ENCODE measurements around the gene OR52R1. TPM values are rescaled to one million over a fixed set of nuclear protein-coding genes. Genes with fewer than 3 reads are reported as not detected.

The OR52R1 gene
- total RNA-seq, 1 donor from 2014 or later = not detected

DNA sequence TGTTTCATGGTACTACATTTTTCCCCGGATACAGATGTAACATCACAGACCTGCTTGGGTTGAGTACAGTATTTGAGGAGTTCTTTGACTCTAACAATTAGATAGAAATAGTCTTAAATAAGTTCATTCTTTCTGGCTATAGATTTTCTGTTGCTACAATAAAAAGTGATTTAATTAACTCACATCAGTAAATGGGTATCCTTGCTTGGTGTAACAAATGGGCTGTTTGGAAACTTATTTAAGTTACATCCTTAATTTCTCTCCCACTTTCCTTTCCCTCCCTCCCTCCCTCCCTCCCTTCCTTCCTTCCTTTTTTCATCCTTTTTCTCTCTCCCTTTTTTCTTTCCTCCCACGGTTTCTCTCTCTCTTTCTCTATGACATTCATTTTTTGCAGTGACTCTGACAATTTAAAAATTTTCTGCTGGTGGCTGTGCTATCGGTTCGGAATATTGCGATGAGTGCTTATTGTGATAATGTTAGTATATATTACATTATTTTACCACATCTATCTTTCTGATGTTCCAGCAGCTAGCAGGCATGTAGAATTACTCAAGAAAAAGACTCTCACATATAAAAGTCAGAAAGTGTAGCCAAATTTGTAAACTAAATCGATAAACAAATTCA, 37.6 kb downstream of the OR52R1 start:
- H3K4me3 ChIP-seq (ENCODE audit: low read depth, low read length) = no peak overlapping the region
- DNase-seq (ENCODE audit: low read depth) = no peak
- no peaks in the 10 kb centered on the region for H3K27me3 ChIP-seq (ENCODE audit: control insufficient read depth, insufficient read depth, low read length)
- no peaks in the 10 kb centered on the region for H3K36me3 ChIP-seq (ENCODE audit: control insufficient read depth, insufficient read depth, low read length)
- TF ChIP-seq, protein P1, sequence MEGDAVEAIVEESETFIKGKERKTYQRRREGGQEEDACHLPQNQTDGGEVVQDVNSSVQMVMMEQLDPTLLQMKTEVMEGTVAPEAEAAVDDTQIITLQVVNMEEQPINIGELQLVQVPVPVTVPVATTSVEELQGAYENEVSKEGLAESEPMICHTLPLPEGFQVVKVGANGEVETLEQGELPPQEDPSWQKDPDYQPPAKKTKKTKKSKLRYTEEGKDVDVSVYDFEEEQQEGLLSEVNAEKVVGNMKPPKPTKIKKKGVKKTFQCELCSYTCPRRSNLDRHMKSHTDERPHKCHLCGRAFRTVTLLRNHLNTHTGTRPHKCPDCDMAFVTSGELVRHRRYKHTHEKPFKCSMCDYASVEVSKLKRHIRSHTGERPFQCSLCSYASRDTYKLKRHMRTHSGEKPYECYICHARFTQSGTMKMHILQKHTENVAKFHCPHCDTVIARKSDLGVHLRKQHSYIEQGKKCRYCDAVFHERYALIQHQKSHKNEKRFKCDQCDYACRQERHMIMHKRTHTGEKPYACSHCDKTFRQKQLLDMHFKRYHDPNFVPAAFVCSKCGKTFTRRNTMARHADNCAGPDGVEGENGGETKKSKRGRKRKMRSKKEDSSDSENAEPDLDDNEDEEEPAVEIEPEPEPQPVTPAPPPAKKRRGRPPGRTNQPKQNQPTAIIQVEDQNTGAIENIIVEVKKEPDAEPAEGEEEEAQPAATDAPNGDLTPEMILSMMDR (IDR thresholded peaks at IDR 0.05; ENCODE audit: insufficient read depth, low read length, poor library complexity, severe bottlenecking) = no peak

DNA sequence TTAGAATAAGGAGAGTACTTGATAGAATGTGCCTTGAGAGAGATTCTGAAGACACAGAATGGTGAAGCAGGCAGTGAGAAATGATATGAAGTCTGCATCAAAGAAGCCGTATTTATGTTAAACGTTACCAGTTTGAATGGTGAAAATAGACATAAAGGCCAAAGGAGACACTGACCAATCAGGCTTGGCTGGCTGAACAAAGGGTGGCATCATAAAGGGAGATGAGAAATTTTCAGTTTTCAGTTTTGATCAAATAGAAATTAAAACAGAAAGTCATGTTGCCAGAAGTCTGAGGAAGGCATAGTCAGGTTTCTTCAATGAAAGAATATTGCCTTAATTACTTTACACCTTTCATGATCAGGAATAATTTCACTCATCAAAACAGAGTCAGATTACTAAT, 41.1 kb downstream of the OR52R1 start:
- H3K27me3 ChIP-seq (ENCODE audit: control insufficient read depth, insufficient read depth, low read length) = no peaks in the 10 kb centered on the region
- H3K36me3 ChIP-seq (ENCODE audit: control insufficient read depth, insufficient read depth, low read length) = no peaks in the 10 kb centered on the region
- no peak for DNase-seq (ENCODE audit: low read depth)
- H3K4me3 ChIP-seq (ENCODE audit: low read depth, low read length) = no peak overlapping the region
- TF ChIP-seq, protein P1 (IDR thresholded peaks at IDR 0.05; ENCODE audit: insufficient read depth, low read length, poor library complexity, severe bottlenecking) = no peak

Other genes starting within 250 kb of the OR52R1 start
- not detected in 2 replicates for gene OR52I2, start 222.6 kb downstream of the OR52R1 start, total RNA-seq
- not detected in 2 replicates for gene OR52I1, start 210.3 kb downstream of the OR52R1 start, total RNA-seq
- gene TRIM68, start 196.1 kb downstream of the OR52R1 start, total RNA-seq = 21.9 and 25.3 TPM in 2 replicates
- gene OR51D1, start 166.9 kb downstream of the OR52R1 start, total RNA-seq = not detected in 2 replicates
- not detected in 2 replicates for gene OR51E1, start 160.4 kb downstream of the OR52R1 start, total RNA-seq
- not detected in 2 replicates for gene OR51E2, start 106.5 kb downstream of the OR52R1 start, total RNA-seq
- not detected in 2 replicates for gene MMP26, start 99.6 kb downstream of the OR52R1 start, total RNA-seq
- gene OR51F1, start 34.4 kb downstream of the OR52R1 start, total RNA-seq = not detected in 2 replicates
- not detected in 2 replicates for gene OR51F2, start 16.9 kb upstream of the OR52R1 start, total RNA-seq
- not detected in 2 replicates for gene OR51S1, start 44.8 kb upstream of the OR52R1 start, total RNA-seq
- not detected in 2 replicates for gene OR51T1, start 77.5 kb upstream of the OR52R1 start, total RNA-seq
- not detected in 2 replicates for gene OR51A7, start 99.4 kb upstream of the OR52R1 start, total RNA-seq
- not detected in 2 replicates for gene OR51G2, start 115.0 kb upstream of the OR52R1 start, total RNA-seq
- gene OR51G1, start 120.0 kb upstream of the OR52R1 start, total RNA-seq = not detected in 2 replicates
- not detected in 2 replicates for gene OR51A4, start 143.2 kb upstream of the OR52R1 start, total RNA-seq
- gene OR51A2, start 151.3 kb upstream of the OR52R1 start, total RNA-seq = not detected in 2 replicates
- gene OR51L1, start 190.5 kb upstream of the OR52R1 start, total RNA-seq = not detected in 2 replicates
- not detected in 2 replicates for gene OR52J3, start 242.1 kb upstream of the OR52R1 start, total RNA-seq

Data from kidney epithelial cell (primary cell).